Stimulated activated CD4-positive, alpha-beta T cell treated with anti-CD3 and anti-CD28 coated beads, Interleukin-4, amount 100 ng/mL, for 4 hours (primary cell): ENCODE measurements around the gene TBL3.

ENCODE experiments used
- DNase-seq, 2 experiments: peaks; one replicate each; pipeline ENCODE4 v3.0.0-alpha.2; 2020

Gene TBL3

DNA sequence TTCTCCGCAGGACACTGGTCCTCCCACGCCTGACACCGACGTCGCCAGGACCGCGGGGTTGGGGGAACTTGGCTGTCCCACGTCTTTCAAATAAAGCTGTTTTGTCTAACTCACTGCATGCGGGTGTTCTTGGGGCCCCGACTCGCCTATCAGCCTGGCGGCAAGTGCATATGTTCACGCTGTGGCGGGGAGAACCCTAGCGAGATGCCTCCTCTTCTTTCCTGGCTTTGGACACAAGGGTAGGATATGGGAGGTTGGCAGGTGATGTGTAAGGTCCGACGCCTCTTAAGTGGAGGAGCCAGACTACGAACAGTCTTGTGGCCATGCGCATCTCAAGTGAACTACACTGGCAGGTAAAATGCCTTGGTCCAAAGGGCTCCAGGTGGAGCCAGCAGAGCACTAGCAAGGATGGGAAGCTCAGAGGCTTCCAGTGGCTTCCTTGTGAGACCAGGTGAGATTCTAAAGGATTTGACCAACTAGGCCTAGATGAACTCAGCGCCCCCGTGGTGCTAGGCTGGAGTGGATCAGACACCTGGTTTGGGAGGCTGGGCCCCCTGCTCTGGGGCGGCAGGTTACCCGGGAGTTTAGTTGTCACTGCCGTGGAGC is 6.4 kb upstream of the TBL3 start:
- no peak for DNase-seq

DNA sequence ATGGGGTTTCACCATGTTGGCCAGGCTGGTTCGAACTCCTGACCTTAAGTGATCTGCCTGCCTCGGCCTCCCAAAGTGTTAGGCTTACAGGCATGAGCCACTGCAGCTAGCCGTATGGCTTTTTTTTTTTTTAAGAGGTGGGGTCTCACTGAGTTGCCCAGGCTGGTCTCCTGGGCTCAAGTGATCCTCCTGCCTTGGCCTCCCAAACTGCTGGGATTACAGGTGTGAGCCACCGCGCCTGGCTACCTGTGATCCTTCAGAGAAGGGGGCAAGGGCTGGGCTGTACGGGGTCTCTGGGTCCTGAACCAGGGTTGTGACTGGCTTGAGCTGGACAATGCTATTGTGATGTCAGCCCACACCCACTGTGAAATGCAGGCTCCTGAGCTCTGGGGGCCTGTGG is 5.4 kb upstream of the TBL3 start, which contains the start of gene RNF151:
Gene RNF151, plus strand, starts transcription at position 397 of the 400 bp plus-strand sequence. CDS start 26 bp downstream, outside the sequence.
- no peak for DNase-seq

DNA sequence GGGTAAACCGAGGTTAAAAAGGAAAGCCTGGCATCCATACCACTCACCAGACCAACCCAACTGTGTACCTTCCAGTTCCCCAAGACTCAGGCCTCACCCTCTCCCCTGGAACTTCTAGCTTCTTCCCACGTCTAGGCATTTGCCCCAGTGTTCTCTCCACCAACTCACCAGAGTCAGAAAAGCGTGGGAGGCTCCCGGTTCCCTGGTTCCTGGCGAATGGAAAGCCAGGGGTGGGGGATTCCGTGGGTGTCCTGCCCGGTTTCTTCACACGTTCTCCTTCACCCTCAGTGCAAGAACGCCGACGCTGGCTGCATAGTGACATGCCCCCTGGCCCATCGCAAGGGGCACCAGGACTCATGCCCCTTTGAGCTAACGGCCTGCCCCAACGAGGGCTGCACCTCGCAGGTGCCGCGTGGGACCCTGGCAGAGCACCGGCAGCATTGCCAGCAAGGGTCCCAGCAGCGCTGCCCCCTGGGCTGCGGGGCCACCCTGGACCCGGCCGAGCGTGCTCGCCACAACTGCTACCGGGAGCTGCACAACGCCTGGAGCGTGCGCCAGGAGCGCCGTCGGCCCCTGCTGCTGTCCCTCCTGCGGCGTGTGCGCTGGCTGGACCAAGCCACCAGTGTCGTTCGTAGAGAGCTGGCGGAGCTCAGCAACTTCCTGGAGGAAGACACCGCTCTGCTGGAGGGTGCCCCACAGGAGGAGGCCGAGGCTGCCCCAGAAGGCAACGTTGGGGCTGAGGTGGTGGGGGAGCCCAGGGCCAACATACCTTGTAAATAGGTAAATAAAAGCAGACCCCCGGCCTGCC is 3.5 kb upstream of the TBL3 start:
- DNase-seq: no peak

DNA sequence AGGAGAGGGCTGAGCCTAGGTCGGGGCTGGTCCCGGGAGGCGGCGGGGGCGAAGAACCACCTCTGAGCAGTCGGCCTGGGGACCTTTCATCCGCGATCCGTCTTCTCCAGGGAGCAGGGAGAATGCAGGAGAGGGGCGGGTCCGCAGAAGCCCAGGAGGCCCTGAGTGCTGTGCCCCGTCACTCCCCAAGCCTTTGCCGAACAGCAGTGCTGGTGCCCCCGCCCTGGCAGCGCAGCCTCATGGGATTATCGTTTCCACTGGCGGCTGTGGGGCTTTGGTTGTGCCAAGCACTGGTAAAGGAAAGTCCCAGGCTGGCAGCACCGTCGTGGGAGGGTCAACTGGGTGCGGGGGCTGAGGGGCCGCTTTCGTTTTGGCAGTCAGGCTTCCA is 631 bp downstream of the TBL3 start:
- DNase-seq: no peak

DNA sequence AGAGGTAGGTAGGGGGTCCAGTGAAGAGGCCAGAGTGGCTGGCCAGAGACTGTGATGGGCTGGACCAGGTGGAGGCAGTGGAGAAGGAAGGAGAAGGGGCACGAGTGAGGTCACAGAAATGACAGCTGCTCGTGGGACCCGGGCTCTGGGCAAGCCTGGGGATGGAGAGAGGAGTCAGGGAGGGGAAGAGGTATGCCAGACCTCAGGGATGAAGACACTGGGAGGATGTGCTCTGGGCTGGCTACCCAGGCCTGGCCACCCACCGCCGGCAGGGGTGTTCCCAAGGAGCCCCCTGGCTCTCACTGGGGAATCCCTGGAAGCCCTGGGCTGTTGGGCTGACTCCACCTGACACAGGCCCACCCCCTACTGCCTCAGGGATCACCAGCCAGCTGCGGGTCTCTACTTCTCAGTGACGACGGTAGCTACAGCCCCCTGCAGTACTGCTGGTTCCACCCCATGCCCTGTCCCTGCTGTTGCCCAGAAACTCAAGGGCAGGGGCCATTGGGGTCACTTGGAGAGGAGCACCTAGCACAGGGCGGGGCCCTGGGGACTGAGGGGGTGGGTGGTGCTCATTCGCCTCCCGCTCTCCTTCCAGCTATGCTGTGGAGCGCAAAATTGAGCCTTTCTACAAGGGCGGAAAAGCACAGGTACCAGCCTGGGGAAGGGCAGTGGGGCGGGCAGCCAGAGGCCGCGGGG is 1.8 kb downstream of the TBL3 start:
- DNase-seq: no peak

DNA sequence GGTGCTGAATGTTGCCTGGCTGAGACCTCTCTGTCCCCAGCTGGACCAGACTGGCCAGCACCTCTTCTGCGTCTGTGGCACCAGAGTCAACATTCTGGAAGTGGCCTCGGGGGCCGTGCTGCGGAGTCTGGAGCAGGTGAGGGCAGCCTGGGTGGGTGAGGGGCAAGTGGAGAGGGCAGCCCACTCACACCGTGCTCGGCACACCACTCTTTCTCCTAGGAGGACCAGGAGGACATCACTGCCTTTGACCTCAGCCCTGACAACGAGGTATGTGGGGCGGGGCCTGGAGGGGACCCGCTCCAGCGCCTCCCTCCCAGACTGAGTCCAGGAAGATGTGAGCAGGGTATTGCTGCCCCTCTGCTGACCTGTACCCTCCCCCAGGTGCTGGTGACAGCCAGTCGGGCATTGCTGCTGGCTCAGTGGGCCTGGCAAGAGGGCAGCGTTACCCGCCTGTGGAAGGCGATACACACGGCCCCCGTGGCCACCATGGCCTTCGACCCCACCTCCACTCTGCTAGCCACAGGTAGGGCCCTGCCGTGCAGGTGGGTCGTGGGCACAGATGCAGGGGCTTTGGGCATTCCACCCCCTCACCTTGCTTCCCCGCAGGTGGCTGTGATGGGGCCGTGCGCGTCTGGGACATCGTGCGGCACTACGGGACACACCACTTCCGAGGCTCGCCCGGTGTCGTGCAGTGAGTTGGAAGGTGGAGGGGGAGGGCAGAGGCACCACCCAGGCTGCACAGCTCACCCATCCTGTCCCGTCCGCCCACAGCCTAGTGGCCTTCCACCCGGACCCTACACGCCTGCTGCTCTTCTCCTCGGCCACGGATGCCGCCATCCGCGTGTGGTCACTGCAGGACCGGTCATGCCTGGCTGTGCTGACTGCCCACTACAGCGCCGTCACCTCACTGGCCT is 2.6 kb downstream of the TBL3 start:
- no peak for DNase-seq

DNA sequence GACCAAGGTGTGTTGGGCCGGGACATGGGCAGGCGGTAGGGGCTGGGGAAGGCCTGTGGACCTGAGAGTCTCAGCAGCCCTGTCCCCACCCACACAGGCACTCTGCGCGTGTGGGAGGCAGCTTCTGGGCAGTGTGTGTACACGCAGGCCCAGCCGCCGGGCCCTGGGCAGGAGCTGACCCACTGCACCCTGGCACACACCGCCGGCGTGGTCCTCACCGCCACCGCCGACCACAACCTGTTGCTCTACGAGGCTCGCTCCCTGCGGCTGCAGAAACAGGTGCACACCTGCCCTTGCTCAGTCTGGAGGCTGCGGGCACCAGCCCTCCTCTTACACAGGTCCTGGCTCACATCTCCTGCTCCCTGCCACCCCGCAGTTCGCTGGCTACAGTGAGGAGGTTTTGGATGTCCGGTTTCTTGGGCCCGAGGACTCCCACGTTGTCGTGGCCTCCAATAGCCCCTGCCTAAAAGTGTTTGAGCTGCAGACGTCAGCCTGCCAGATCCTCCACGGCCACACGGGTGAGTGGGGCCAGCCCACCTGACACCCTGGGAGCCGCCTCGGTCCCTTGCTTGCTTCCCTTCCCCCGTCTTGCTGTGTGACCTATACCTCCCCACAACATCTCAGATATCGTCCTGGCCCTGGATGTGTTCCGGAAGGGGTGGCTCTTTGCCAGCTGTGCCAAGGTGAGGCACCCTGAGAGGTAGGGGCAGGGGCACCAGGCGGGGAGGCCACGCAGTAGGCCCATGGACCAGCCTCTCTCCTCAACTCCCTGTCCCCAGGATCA is 3.8 kb downstream of the TBL3 start:
- DNase-seq: no peak

DNA sequence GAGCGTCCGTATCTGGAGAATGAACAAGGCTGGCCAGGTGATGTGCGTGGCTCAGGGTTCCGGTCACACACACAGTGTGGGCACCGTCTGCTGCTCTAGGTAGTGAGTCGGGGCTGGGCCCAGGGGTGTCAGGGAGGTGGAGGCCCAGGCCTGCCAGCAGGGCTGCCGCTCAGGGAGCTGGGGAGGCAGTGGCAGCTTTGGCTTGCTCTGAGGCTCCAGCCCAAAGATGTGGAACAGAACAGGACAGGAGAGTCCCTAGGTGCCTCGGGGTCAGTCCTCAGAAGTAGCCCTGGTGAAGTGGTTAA is 4.3 kb downstream of the TBL3 start:
- DNase-seq: no peak

DNA sequence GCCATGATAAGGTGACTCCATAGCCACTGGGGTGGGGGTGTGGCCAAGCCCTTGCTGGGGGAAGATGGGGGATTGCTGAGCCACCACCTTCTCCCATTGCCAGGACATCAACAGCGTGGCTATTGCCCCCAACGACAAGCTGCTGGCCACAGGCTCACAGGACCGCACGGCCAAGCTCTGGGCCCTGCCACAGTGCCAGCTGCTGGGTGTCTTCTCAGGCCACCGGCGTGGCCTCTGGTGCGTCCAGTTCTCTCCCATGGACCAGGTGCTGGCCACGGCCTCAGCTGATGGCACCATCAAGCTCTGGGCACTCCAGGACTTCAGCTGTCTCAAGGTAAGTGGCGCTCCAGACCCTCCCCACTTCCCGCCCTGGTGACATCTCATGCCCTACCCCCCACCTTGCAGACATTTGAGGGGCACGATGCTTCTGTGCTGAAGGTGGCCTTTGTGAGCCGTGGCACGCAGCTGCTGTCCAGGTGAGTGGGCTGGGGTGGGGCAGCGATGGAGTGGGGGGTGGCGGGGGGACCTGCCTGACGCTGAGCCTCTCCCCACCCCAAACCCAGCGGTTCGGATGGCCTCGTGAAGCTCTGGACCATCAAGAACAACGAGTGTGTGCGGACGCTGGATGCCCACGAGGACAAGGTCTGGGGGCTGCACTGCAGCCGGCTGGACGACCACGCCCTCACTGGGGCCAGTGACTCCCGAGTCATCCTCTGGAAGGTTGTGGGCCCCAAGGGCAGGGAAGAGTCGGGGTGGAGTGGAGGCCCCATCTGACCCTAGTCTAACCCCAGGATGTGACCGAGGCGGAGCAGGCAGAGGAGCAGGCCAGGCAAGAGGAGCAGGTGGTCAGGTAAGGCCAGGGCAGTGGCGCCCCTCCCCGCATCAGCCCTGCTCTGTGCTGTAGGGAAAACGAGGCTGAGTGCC is 5.4 kb downstream of the TBL3 start:
- DNase-seq: no peak

DNA sequence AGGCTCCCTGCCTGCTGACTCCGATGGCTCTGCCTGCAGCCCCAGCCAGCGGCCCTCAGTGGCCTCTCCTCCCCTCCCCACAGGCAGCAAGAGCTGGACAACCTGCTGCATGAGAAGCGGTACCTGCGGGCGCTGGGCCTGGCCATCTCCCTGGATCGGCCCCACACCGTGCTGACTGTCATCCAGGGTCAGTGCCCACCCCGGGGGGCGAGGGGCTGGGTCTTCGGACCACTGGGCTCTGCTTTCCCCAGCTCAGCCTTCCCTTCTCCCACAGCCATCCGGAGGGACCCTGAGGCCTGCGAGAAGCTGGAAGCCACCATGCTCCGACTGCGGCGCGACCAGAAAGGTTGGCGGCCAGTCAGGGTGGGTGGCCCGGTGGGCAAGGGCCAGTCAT is 6.0 kb downstream of the TBL3 start:
- no peak for DNase-seq

DNA sequence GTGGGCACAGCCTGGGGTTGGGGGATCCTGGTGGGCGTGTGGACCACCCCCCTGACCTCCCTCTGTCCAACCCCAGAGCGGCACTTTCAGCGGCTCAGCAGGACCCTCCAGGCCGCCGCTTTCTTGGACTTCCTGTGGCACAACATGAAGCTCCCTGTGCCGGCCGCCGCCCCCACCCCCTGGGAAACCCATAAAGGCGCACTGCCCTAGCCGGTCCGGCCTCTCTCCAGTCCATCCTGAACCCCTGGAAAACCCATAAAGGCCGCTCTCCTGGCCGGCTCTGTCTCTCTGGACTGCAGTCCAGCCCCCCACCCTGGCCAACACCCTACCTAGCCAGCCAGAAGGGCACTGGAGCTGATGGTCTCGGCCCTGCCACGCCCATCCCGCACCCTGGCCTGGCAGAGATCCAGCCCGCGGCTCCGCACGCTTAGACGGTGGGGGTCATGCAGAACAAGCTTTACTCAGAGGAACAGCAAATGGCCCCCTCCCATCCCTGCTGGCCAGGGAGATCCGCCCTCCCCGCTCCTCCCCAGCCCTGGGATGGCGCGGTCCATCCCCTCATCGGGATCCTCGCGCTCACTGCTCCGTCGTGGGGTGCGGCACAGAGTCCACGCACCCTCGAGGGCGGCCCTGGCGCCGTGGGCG is 6.7 kb downstream of the TBL3 start:
- no peak for DNase-seq

DNA sequence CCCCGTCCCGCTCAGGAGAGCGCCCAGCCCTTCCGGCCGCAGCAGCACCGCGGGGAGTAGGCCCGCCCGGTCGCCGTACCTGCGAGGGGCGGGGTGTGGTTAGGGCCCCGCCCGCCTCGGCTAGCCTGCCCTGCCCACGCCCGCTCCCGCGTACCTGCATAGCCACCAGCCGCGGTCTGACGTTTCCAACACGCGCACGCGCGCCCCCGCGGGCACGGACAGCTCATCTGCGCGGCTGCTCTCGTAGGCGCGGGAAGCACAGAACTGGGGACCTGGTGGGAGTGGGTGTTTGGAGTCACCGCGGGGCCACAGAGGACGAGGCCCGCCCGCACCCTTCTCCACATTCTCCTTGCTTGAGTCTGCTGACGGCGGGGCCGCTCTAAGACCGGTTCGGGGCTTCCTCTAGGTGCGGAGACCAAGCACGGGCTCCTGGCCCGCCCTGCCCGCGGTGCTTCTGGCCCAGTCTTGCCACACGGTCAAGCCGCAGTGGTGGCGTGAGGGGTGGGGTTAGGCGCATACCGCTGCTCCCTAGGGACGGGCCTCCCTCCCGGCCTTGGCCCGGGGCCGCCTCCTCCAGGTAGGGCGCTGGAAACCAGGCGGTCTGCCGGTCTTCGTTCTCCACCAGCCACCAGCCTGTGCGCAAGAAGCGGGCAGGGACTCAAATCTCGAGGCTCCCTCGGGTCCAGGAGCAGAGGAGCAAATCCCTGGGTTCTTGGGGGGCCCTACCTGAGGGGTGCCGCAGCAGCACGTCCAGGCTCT is 7.6 kb downstream of the TBL3 start:
- DNase-seq: peak; percentile 51 to 74

DNA sequence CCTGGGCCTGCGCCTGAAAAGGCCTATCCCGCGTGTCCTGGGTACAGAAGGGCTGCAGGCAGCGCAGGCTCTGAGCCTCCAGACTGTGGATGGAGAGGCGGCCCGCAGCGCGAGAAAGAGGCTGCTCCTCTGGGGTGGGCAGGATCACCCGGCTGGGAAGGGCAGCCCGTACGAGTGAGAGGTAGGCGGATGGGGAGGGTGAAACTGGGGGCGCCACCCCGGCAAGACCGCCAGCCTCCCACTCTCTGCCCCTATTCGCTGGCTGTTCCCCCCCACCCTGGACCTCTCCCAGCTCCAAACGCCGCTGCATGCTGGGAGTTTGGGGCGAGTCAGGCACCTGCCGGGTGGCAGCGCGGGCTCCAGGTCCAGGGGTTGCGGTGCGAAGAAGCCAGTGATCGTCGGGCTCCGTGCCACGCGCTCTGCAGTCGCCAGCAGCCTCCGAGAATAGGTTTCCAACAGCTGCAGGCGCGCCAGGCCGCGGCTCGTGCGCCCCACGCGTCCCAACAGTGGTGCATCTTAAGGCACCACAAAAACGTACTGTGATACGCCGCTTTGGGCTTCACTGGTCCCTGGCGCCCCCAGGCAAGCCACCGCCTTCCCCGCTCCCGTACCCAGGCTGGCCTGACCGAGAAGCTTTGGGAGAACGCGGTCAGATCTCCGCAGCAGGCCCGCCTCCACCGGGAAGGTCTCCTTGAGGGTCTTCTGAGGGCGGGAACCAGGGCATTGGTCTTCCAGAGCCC is 8.3 kb downstream of the TBL3 start:
- no peak for DNase-seq

DNA sequence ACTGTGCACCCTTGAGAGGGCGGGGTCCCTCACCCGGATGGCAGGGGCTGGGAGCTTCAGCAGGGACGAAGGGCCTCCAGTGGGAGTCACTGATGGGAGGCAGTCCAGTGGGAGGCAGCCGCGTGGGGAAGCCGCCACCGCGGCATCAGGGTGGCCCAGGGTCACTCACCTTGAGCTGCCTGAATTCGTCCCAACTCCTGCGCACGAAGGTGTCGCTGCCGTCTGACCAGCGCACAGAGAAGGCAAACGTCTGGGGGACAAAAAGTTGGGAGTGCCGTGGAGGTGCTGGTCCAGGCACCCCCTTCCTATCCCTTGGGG is 8.9 kb downstream of the TBL3 start:
- no peak for DNase-seq

DNA sequence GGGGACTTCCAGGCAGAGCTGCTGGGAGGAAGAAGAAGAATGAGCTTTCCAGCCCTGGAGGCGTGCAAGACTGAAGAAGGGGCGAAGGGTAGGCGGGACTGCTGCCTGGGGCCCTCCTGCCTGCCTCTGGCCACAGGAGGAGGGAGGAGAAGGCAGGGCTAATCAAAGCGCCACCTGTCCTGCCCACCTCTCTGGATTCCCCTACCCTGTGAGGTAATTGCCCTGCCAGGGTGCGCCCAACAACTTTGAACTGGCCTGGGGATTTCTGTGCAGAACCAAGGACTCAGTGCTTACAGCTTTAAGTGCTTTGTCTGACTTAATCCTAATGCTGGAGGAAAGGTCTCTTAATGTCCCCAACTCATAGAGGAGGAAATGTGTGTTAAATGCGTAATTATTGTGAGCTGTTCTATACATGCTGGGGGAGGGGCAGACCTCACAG is 9.6 kb downstream of the TBL3 start, which contains the start of gene NOXO1:
Gene NOXO1, minus strand, starts transcription at position 72 of the 439 bp plus-strand sequence. CDS start 290 bp downstream, outside the sequence.
- no peak for DNase-seq

DNA sequence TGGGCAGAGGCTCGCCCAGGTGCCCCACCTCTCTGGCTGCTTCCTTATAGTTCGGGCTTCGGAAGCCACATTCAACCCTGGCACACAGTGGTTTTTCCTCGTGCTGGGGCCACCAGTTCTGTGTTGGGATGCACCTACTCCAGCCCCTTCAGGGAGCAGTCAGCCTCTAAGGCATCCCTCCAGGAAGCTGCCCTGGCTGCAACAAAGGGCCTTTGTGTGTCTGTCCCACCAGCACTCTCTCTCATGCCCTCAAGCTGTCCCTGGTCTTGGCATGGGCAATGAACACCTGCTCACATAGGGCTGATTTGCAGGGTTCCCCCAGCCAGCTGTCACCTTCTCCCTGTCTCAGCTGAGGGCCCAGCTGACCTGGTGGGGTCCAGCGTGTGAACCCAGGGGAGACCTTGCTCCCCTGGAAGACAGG is 10.2 kb downstream of the TBL3 start:
- DNase-seq: no peak

DNA sequence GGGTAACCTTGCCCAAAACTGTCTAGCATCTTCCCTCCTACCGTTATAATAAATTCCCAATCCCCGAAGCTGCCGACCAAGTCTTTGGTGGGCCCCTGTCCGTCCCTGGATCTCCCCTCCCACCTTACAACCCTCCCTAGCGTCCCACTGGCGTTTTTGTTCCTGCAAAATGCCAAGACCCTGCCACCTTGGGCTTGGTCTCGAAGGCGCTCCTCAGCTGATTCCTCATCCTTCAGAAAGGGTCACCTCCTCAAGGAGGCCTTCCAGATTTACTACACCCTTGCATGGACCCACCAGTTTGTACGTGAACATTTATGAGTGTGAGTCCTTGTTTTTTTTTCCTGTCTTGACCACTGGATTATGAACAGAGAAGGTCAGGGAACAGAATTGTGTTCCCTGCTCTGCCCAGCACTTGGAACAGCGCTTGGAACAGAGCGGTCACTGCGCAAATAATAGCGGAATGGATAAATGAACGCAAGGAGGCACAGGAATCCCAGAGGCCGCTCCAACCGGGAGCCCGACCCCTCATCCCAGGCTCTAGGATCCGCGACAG is 11.2 kb downstream of the TBL3 start:
- DNase-seq: no peak

DNA sequence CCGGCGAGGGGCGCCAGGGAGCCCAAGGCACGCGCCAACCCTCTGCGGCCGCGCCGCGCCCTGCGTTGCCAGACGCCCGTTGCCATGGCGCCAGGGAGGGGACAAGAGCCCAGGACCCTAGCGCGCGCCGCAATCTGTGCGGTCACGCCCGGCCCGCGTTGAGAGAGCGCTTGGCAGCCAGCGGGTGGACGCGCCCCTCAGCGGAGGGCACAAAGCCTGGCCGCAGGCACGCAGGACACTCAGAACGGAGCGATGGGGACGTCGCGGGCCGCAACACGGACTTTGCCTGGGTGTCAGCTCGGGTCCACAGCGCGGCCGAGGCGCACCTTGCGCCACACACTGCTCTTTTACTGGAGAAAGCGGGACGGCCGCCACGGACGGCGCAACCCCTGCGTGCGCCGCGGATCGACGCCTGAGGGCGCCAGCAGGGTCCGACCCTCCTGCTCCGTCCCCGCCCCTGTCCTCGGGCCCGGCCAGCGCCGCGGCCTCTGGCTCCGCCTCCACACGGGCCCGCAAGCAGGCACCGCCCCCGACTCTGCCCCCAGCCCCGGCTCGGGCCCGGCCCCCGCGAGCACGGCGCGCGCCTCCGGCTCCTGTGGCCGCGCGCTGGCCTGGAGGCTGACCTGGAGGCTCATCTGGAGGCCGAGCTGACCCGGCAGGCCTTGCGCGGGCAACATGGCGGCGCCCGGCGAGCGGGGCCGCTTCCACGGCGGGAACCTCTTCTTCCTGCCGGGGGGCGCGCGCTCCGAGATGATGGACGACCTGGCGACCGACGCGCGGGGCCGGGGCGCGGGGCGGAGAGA is 11.9 kb downstream of the TBL3 start, which contains the start of gene GFER:
Gene GFER, plus strand, starts transcription at position 650 of the 803 bp plus-strand sequence. Its CDS starts 26 bp downstream, at position 676.
- peak; percentile 46 to 70 for DNase-seq
